GM19455 (cell line): ENCODE measurements around the gene NUP133.
"Not testable (repeated sequence)": the region's sequence is repeated elsewhere in the genome, so short reads cannot be mapped to it uniquely, and the experiment has no call there.

ENCODE experiments used
- ATAC-seq: cut with Tn5 transposase; IDR thresholded peaks from one replicate; pipeline ENCODE4 v1.9.1; 2021; ENCODE audit not compliant: unreplicated experiment

NUP133 gene

GRCh38 chr1:229509576-229509975, 1.4 kb upstream of the NUP133 start:
- no peak for ATAC-seq

GRCh38 chr1:229508823-229509337, 739 bp upstream of the NUP133 start:
- no peak for ATAC-seq

DNA sequence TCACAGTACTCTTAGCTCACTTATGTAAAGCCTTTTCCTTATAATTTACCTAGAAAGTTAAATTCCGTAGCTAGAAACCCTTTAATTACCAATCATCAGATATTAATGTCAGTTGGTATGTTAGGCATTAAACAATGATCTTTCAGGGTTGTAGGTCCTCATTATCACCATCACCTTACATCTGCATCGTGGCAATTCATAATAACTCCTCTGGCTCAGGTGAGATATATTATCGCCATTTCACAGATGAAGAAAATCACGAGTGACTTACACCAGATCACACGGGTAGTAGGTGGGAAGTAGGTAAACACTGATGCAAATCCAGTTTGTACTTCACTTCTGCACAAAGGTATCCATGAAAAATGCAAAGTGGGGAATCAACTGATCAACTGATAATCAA, 639 bp downstream of the NUP133 start:
- ATAC-seq, result peak; percentile 1

DNA sequence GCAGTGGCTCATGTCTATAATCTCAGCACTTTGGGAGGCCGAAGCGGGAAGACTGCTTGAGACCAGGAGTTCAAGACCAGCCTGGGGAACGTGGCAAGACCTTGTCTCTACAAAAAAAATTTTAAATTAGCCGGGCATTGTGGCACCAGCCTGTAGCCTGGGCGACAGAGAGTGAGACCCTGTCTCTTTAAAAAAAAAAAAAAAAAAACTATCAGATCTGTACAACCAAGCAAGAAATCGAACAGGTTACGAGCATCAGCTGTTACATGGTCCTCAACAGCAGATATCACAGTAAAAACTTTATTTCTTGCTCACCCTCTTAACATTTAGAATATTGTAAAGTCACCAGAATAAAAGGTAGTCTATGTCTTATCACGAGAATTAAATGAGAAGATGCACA, 1.5 kb downstream of the NUP133 start:
- ATAC-seq, result no peak

DNA sequence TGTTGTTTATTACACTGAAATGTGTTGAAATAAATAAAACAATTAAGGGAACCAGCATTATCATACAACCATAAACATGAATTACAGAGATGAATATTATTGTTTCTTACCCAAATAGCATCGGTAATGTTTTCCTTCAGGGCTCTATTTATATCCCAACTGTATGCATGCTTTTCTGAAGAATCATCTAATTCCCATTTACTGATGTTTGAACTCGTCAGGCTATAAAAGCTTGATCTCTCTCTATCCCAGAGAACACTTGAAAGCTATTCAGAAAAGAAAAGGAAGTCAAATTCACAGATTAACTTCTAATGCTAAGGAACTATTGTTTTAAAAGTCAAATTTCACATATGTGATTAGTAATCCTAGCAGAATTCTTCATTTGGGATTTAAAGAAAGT, 12.4 kb downstream of the NUP133 start:
- ATAC-seq, result no peak

- no peak for ATAC-seq
Observed at GRCh38 chr1:229487181-229487580, 21.0 kb downstream of the NUP133 start.

GRCh38 chr1:229485318-229485717, 22.8 kb downstream of the NUP133 start:
- ATAC-seq, result no peak

DNA sequence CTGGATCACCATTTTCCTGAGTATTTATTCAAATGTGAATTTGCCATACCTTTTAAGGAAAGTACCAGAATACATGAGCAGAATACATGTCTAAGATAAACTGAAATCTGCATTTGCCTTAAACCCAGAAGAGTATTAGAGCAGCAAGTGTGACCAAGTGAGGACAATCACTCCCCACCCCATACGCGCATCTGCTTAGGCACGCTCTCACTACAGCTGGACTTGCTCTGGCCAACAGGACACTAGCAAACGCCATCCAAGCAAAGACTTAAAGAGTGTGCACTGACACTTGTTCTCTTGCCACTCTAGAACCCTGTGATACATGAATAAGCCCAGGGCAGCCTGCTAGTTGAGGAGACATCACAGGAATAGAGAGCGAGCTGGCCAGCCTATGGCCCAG, 25.6 kb downstream of the NUP133 start:
- ATAC-seq, result no peak

DNA sequence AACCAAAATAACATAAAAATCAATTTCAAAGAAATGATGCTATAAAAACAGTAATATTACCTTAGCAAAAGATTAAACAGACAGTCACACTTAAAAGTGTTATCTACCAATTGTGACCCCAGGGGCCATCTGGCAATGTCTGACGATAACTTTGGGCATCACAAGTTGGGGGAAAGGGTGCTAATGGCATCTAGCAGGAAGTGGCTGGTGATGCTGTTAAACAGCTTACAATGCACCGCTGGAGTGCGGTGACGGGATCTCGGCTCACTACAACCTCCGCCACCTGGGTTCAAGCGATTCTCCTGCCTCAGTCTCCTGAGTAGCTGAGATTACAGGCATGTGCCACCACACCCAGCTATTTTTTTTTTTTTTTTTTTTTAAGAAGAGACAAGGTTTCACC, 27.6 kb downstream of the NUP133 start:
- ATAC-seq, result no peak

GRCh38 chr1:229479660-229480399, 28.3 kb downstream of the NUP133 start:
- ATAC-seq, result peak; percentile 70

DNA sequence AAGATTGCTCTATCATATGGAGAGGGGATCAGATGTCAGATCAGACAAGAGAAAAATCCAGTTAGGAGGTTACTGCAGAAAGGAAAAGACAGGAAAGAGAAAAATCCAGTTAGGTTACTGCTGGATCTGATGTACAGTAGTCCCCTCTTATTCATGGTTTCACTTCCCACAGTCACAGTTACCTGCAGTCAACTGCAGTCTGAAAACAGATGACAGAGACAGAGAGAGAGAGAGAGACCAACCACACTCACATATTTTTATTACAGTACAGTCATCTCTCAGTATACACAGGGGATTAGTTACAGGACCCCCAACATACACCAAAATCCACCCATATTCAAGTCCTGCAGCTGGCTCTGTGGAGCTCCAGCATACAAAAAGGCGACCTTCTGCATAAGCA, 29.3 kb downstream of the NUP133 start:
- ATAC-seq, result peak; percentile 67

DNA sequence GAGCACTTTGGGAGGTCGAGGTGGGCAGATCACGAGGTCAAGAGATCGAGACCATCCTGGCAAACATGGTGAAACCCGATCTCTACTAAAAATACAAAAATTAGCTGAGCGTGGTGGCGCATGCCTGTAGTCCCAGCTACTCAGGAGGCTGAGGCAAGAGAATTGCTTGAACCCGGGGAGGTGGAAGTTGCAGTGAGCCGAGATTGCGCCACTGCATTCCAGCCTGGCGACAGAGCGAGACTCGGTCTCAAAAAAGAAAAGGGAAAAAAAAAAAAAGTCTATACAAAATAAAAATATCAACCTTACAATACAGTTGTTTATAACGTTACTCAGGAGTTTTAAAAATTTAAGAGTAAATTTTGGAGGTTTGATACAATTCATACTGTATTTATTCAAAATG, 32.3 kb downstream of the NUP133 start:
- not testable (repeated sequence) for ATAC-seq

DNA sequence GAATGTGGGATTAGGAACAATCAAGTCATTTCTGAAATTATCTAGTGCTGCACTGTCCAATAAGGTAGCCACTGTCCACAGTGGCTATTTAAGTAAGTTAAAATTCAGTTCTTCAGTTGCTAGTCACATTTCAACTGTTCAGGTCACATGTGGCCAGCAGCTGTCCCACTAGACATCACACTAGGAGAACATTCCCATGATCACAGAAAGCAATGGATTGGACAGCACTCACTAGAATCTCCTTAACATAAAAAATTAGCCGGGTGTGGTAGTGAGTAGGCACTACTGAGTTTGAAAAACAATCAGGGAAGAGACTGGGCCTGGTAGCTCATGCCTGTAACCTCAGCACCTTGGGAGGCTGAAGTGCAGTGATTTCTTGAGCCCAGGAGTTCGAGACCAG, 33.6 kb downstream of the NUP133 start:
- no peak for ATAC-seq

DNA sequence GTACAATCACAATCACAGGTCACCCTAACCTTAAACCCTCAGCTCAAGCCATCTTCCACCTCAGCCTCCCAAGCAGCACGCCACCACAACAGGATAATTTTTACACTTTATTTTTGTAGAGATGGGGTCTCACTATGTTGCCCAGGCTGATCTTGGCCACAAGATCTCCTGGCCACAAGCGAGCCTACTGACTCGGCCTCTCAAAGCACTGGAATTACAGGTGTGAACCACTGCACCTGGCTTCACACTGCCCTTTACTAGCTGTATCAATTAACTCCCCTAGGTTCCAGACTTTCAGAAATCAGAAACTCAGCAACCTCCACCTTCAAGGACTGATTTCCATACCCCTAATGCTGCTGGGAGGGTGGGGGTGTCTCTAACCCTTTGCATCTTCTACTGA, 37.0 kb downstream of the NUP133 start:
- ATAC-seq, result no peak

DNA sequence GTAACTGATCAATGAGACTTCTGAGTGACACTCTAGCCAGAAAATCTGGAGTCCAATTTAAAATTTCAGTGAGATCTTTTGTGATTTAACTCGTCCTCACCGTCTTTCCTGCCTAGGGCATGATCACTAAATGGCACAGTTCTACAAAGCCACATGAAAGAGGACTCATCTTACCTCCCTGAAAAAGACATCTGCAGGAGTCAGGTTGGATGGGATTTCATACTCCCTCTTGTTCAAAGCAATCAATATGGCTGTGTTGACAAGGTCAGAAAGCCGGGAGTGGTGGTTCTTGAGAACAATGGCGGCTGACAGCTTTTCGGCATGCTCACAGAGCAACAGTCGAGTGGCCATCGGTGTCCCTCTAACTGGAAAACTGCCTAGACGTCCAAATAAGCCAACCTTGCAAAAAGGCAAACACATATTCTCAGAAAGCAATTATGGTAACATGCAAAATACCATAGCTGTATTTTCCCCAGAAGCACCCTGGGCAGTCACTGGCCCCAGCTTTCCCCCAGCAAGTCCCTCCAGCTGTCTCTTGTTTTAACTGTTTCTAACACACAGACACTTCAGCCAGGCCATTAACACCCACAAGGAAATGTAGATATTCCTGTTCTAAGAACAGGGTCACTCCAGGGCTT, 37.6 kb downstream of the NUP133 start:
- no peak for ATAC-seq

GRCh38 chr1:229466887-229467286, 41.3 kb downstream of the NUP133 start:
- no peak for ATAC-seq

DNA sequence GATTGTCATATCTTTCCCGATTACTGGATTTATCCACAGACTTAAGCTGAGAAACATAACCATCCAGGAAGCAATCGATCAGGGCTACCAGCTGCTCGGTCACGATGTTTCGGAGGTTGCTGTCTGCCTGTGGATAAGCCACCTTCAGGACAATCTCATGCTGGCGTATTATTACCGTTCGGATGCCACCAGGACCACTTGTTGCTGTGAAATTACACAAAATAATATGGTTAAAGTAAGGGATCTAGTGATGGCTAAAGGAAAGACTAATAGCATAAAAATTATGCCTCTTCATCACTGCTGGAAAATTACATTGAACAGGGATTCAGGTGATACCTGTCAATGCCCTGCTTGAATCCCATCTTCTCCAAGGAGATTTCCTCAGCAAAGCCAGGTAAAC, 43.5 kb downstream of the NUP133 start:
- no peak for ATAC-seq

DNA sequence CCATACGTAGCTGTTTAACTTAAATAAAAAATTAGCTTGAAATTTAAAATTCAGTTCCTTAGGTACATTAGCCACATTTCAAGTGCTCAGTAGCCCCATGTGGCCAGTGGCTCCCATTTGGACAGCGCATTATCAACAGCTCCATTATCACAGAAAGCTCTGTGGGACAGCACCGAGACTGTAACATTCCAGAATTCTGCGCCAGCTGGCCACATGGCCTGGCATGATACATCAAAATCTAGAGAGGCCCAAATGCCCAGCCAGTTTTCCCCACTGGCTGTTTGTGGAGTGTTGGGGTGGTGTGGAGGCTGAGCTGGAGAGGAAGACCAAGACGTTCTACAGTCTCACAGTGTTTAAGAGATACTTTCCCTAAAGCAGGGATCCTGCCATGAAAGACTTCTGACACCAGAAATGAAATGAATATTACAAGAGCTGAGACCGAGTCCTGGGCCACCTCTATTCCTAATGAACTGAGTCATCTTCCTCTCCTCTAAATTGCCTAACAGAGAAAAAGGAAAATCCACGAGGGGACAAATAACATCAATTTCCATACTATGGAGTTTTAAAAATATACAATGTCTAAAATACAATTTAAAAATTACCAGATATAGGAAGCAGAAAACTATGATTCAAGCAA, 47.0 kb downstream of the NUP133 start:
- no peak for ATAC-seq

GRCh38 chr1:229459815-229460214, 48.3 kb downstream of the NUP133 start:
- ATAC-seq, result no peak

- ATAC-seq, result no peak
Observed at GRCh38 chr1:229457436-229457835, 50.7 kb downstream of the NUP133 start.

GRCh38 chr1:229456016-229456415, 52.1 kb downstream of the NUP133 start:
- ATAC-seq, result no peak

DNA sequence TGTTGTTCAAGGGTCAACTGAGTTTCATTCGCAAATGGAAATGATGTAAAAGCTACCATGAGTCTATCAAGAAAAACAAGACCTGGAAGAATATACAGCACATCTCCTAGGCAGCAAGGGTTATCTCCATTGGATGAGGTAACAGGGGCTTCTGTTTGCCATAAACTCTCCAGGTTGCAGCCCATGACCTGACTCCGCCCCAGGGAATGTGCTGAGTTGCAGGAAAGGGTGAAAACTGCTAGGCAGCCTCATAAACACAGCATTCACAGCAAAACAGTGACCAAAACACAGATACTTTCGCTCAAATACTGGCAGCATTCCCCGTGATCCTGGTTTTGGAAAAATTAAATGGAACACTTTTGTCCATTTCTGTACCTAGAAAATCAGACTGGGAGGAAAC, 54.1 kb downstream of the NUP133 start:
- no peak for ATAC-seq
